NAMALWA (cell line): Measurements from ENCODE around the gene LRRK2.
"Not testable (repeated sequence)": the region's sequence is repeated elsewhere in the genome, so short reads cannot be mapped to it uniquely, and the experiment has no call there.

Source experiments
- DNase-seq: peaks from one replicate; pipeline ENCODE4 v3.0.0-alpha.2; 2015; ENCODE audit warnings: low spot score

LRRK2 gene

GRCh38 chr12:40215982-40216381, 8.8 kb upstream of the LRRK2 start:
- DNase-seq, result no peak

GRCh38 chr12:40216516-40217288, 8.1 kb upstream of the LRRK2 start:
- DNase-seq, result no peak

- no peak for DNase-seq
Observed at GRCh38 chr12:40219760-40220159, 5.0 kb upstream of the LRRK2 start.

GRCh38 chr12:40222247-40222646, 2.5 kb upstream of the LRRK2 start:
- no peak for DNase-seq

- no peak for DNase-seq
Observed at GRCh38 chr12:40223646-40224045, 1.2 kb upstream of the LRRK2 start.

- DNase-seq, result no peak
Observed at GRCh38 chr12:40225337-40225983, 663 bp downstream of the LRRK2 start.

- DNase-seq, result peak; percentile 86
Observed at GRCh38 chr12:40225984-40226602, 1.3 kb downstream of the LRRK2 start.

GRCh38 chr12:40226705-40227104, 1.9 kb downstream of the LRRK2 start:
- no peak for DNase-seq

- DNase-seq, result no peak
Observed at GRCh38 chr12:40227447-40227846, 2.6 kb downstream of the LRRK2 start.

GRCh38 chr12:40228727-40229126, 3.9 kb downstream of the LRRK2 start:
- no peak for DNase-seq

GRCh38 chr12:40229690-40230651, 5.2 kb downstream of the LRRK2 start:
- DNase-seq, result no peak

GRCh38 chr12:40232602-40233001, 7.8 kb downstream of the LRRK2 start:
- peak; percentile 20 for DNase-seq

- no peak for DNase-seq
Observed at GRCh38 chr12:40233741-40234367, 9.1 kb downstream of the LRRK2 start.

GRCh38 chr12:40236357-40236850, 11.6 kb downstream of the LRRK2 start:
- no peak for DNase-seq

- no peak for DNase-seq
Observed at GRCh38 chr12:40238266-40238902, 13.6 kb downstream of the LRRK2 start.

- DNase-seq, result no peak
Observed at GRCh38 chr12:40238979-40239378, 14.2 kb downstream of the LRRK2 start.

GRCh38 chr12:40240779-40241178, 16.0 kb downstream of the LRRK2 start:
- no peak for DNase-seq

- DNase-seq, result no peak
Observed at GRCh38 chr12:40241741-40242140, 16.9 kb downstream of the LRRK2 start.

GRCh38 chr12:40244526-40245156, 19.8 kb downstream of the LRRK2 start:
- DNase-seq, result not testable (repeated sequence)

GRCh38 chr12:40248034-40248433, 23.2 kb downstream of the LRRK2 start:
- DNase-seq, result no peak
